Neural progenitor cell (in vitro differentiated cells): ENCODE measurements around the gene CNNM3. TPM values are rescaled to one million over a fixed set of nuclear protein-coding genes. Genes with fewer than 3 reads are reported as not detected.

Source experiments
- DNase-seq: peaks from one replicate; pipeline ENCODE4 v3.0.0-alpha.2; 2016; ENCODE audit warnings: low spot score
- H2AFZ ChIP-seq: fragments of 200-600 bp; sonication (generic); replicated peaks from 2 replicates; pipeline ENCODE4 v1.6.1; 2016; ENCODE audit warnings: antibody characterized with exemption
- H3F3A ChIP-seq: fragments of 200-600 bp; sonication (generic); 2 replicates; pipeline ENCODE4 v1.6.1; 2016; ENCODE audit warnings: antibody characterized with exemption, low read depth
- H3K27ac ChIP-seq: fragments of 200-600 bp; sonication (generic); 2 replicates; pipeline ENCODE4 v1.5.1; 2016; ENCODE audit warnings: mild to moderate bottlenecking
- H3K27me3 ChIP-seq: fragments of 200-600 bp; sonication (generic); 2 replicates; pipeline ENCODE4 v1.6.1; 2016; ENCODE audit warnings: mild to moderate bottlenecking, moderate library complexity
- H3K36me3 ChIP-seq: fragments of 200-600 bp; sonication (generic); 2 replicates; pipeline ENCODE4 v1.5.1; 2016
- H3K4me1 ChIP-seq: fragments of 200-600 bp; sonication (generic); 2 replicates; pipeline ENCODE4 v1.6.1; 2016; ENCODE audit warnings: mixed run types
- H3K4me2 ChIP-seq: fragments of 200-600 bp; sonication (generic); 2 replicates; pipeline ENCODE4 v1.6.1; 2016
- H3K4me3 ChIP-seq: fragments of 200-600 bp; sonication (generic); 2 replicates; pipeline ENCODE4 v1.5.1; 2016
- H3K79me2 ChIP-seq: fragments of 200-600 bp; sonication (generic); 2 replicates; pipeline ENCODE4 v1.6.1; 2016; ENCODE audit warnings: low read depth
- H3K9ac ChIP-seq: fragments of 200-600 bp; sonication (generic); 2 replicates; pipeline ENCODE4 v1.6.1; 2016
- H3K9me3 ChIP-seq: fragments of 200-600 bp; sonication (generic); 2 replicates; pipeline ENCODE4 v1.5.1; 2016; ENCODE audit warnings: low read depth
- H4K20me1 ChIP-seq: fragments of 200-600 bp; sonication (generic); 2 replicates; pipeline ENCODE4 v1.6.1; 2016; ENCODE audit warnings: low read depth
- H3K27ac Mint-ChIP-seq: 3 replicates; pipeline ENCODE4 v1.8.0; 2021; ENCODE audit warnings: mixed read lengths
- H3K27me3 Mint-ChIP-seq: 2 replicates; pipeline ENCODE4 v1.8.0; 2022; ENCODE audit warnings: low read depth, mild to moderate bottlenecking, inconsistent platforms, moderate library complexity, mixed read lengths; ENCODE audit not compliant: insufficient read depth
- H3K36me3 Mint-ChIP-seq: 3 replicates; pipeline ENCODE4 v1.8.0; 2021; ENCODE audit warnings: mixed read lengths
- H3K4me1 Mint-ChIP-seq: 3 replicates; pipeline ENCODE4 v1.8.0; 2021; ENCODE audit warnings: mixed read lengths
- H3K4me3 Mint-ChIP-seq: 3 replicates; pipeline ENCODE4 v1.8.0; 2021; ENCODE audit warnings: mild to moderate bottlenecking, moderate library complexity, mixed read lengths
- H3K9me3 Mint-ChIP-seq: 3 replicates; pipeline ENCODE4 v1.8.0; 2020; ENCODE audit warnings: mixed read lengths
- CTCF ChIP-seq: fragments of 200-600 bp; sonication (generic); IDR thresholded peaks from 2 replicates; pipeline ENCODE4 v1.5.1; 2017; ENCODE audit warnings: antibody characterized with exemption, mild to moderate bottlenecking
- EZH2 ChIP-seq: fragments of 200-600 bp; sonication (generic); IDR thresholded peaks from 2 replicates; pipeline ENCODE4 v1.6.1; 2017; ENCODE audit warnings: antibody characterized with exemption, mild to moderate bottlenecking, moderate library complexity
- EZH2phosphoT487 ChIP-seq: fragments of 200-600 bp; sonication (generic); IDR thresholded peaks from 2 replicates; pipeline ENCODE4 v1.6.1; 2017; ENCODE audit warnings: antibody characterized with exemption
- total RNA-seq: library from RNA; depleted of rRNA; stranded (reverse); fragments of >200 nt; gene quantifications from 2 replicates; pipeline ENCODE4 v1.2.3, GENCODE V29; 2015; ENCODE audit warnings: low replicate concordance

Gene CNNM3
- total RNA-seq, 1 donor from 2014 or later = 11.1 TPM

- peaks cover 26% of the 10 kb centered on the region for H3K36me3 Mint-ChIP-seq
- Histone ChIP-seq H3K36me3 (no peaks in the 10 kb centered on the region), H3K27ac (no peak overlapping the region), H3K4me1 (peaks cover 17% of the 10 kb centered on the region), H3F3A (peaks cover 18% of the 10 kb centered on the region), H3K9me3 (no peaks in the 10 kb centered on the region), H3K4me2 (no peak overlapping the region), H2AFZ (no peak overlapping the region), H4K20me1 (peaks cover 56% of the 10 kb centered on the region), H3K79me2 (peaks cover 47% of the 10 kb centered on the region), H3K4me3 (no peak overlapping the region), H3K9ac (no peak overlapping the region), H3K27me3 (no peaks in the 10 kb centered on the region)
- no peak for TF ChIP-seq CTCF
- no peak for TF ChIP-seq EZH2phosphoT487
- no peak for TF ChIP-seq EZH2
- no peak for DNase-seq
- peaks cover 5% of the 10 kb centered on the region for H3K27me3 Mint-ChIP-seq
- peaks cover 15% of the 10 kb centered on the region for H3K4me1 Mint-ChIP-seq
- H3K9me3 Mint-ChIP-seq = no peaks in the 10 kb centered on the region
- no peak overlapping the region for H3K27ac Mint-ChIP-seq
- no peak overlapping the region for H3K4me3 Mint-ChIP-seq
Measured at GRCh38 chr2:96825057-96825456, 9.0 kb downstream of the CNNM3 start.

DNA sequence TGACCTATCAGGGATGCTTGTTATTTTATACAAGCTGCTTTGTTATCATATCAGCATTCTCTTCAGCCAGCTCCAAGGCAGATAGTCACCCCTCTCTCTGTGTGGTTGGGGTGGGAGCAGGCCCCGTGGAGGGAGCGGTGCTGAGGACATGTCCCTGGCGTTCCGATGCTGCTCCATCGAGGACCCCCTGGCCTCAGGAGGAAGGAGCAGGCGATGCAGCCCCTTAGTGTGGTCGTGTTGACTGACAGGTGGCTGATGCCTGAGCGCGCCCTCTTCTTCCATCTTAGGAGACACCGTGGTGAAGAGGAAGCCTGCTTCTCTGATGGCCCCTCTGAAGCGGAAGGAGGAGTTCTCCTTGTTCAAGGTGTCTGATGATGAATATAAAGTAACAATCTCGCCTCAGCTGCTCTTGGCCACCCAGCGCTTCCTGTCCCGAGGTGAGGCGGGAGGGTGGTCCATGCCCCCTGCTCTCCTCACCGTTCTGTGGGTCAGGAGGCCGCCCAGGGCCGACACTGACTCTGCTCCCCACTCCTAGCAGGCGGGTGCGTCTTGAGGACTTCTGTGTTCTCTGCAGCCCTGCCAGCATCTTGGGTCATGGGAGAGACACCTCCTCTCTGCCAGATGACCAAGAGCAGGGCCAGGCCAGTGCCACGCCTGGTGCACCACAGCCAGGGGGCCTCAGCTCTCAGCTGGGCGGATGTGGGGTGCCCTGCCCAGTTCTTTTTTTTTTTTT lies 10.6 kb downstream of the CNNM3 start:
- Mint-ChIP-seq H3K27me3 (peaks cover 8% of the 10 kb centered on the region), H3K36me3 (peaks cover 33% of the 10 kb centered on the region), H3K9me3 (no peaks in the 10 kb centered on the region), H3K4me3 (no peak overlapping the region), H3K4me1 (peaks cover 4% of the 10 kb centered on the region), H3K27ac (no peak overlapping the region)
- Histone ChIP-seq H3K9ac (no peak overlapping the region), H2AFZ (no peak overlapping the region), H3K27me3 (no peaks in the 10 kb centered on the region), H3K4me2 (no peak overlapping the region), H3K9me3 (no peaks in the 10 kb centered on the region), H3K27ac (no peak overlapping the region), H3K79me2 (peaks cover 31% of the 10 kb centered on the region), H3K36me3 (no peaks in the 10 kb centered on the region), H3K4me1 (peaks cover under 1% of the 10 kb centered on the region), H4K20me1 (peaks cover 51% of the 10 kb centered on the region), H3F3A (peaks cover 9% of the 10 kb centered on the region), H3K4me3 (no peak overlapping the region)
- DNase-seq = no peak
- no peak for TF ChIP-seq CTCF
- no peak for TF ChIP-seq EZH2phosphoT487
- no peak for TF ChIP-seq EZH2

- Mint-ChIP-seq H3K4me3 (peak overlapping the region; percentile 30), H3K9me3 (no peaks in the 10 kb centered on the region), H3K27me3 (peaks cover 8% of the 10 kb centered on the region), H3K36me3 (peaks cover 36% of the 10 kb centered on the region), H3K4me1 (peaks cover 20% of the 10 kb centered on the region), H3K27ac (no peak overlapping the region)
- Histone ChIP-seq H3K4me2 (no peak overlapping the region), H4K20me1 (peaks cover 47% of the 10 kb centered on the region), H3K9ac (no peak overlapping the region), H3K79me2 (peaks cover 15% of the 10 kb centered on the region), H3K27me3 (no peaks in the 10 kb centered on the region), H3K9me3 (no peaks in the 10 kb centered on the region), H2AFZ (no peak overlapping the region), H3F3A (peaks cover 26% of the 10 kb centered on the region), H3K27ac (no peak overlapping the region), H3K36me3 (no peaks in the 10 kb centered on the region), H3K4me3 (no peak overlapping the region), H3K4me1 (peaks cover 17% of the 10 kb centered on the region)
- DNase-seq = no peak
- TF ChIP-seq EZH2 (no peak), CTCF (no peak), EZH2phosphoT487 (no peak)
Measured at GRCh38 chr2:96828436-96828835, 12.4 kb downstream of the CNNM3 start.
